Epithelial cell of esophagus (primary cell): ENCODE data around the gene FRRS1.

ENCODE experiments used
- DNase-seq: peaks from one replicate; pipeline ENCODE4 v3.0.0; 2010; ENCODE audit warnings: low read depth
- H3K4me3 ChIP-seq: 2 replicates; pipeline ENCODE4 v1.5.1; 2011; ENCODE audit warnings: mild to moderate bottlenecking, low read length, control low read depth
- TF ChIP-seq, protein P1 (sequence below): IDR thresholded peaks from 2 replicates; pipeline ENCODE4 v1.5.1; 2011; ENCODE audit warnings: low read depth, mild to moderate bottlenecking, low read length, control low read depth, inconsistent platforms; ENCODE audit not compliant: insufficient read depth; ENCODE audit errors: missing control alignments

FRRS1 gene

DNA sequence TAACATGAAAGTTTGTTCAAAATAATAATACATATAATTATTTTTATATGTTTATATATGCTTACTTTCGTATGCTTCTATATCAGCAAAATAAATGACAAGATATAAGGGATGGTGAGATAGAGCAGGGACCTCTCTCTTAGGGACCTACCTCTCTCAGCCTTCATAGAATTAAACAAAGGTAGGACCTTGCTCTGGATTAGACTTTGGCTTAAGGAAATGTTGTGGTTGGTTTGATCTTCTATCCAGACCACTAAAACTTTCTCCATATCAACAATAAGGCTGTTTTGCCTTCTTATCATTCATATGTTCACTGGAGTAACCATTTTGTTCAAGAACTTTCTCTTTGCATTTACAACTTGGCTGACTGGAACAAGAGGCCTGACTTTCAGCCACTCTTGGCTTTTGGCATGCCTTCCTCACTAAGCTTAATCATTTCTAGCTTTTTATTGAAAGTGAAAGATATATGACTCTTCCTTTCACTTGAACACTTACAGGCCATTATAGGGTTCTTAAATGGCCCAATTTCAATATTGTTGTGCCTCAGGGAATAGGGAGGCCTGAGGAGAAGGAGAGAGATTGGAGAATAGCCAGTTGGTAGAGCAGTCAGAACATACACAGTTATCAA, 14.4 kb downstream of the FRRS1 start:
- H3K4me3 ChIP-seq = no peak overlapping the region
- TF ChIP-seq, protein P1, sequence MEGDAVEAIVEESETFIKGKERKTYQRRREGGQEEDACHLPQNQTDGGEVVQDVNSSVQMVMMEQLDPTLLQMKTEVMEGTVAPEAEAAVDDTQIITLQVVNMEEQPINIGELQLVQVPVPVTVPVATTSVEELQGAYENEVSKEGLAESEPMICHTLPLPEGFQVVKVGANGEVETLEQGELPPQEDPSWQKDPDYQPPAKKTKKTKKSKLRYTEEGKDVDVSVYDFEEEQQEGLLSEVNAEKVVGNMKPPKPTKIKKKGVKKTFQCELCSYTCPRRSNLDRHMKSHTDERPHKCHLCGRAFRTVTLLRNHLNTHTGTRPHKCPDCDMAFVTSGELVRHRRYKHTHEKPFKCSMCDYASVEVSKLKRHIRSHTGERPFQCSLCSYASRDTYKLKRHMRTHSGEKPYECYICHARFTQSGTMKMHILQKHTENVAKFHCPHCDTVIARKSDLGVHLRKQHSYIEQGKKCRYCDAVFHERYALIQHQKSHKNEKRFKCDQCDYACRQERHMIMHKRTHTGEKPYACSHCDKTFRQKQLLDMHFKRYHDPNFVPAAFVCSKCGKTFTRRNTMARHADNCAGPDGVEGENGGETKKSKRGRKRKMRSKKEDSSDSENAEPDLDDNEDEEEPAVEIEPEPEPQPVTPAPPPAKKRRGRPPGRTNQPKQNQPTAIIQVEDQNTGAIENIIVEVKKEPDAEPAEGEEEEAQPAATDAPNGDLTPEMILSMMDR = no peak
- DNase-seq = no peak

- no peak for DNase-seq
- no peak overlapping the region for H3K4me3 ChIP-seq
- TF ChIP-seq, protein P1 = no peak
Observed at GRCh38 chr1:99749504-99750347, 16.7 kb downstream of the FRRS1 start.

GRCh38 chr1:99748419-99748818, 18.0 kb downstream of the FRRS1 start:
- H3K4me3 ChIP-seq = no peak overlapping the region
- peak; percentile 36 for DNase-seq
- TF ChIP-seq, protein P1 = no peak

DNA sequence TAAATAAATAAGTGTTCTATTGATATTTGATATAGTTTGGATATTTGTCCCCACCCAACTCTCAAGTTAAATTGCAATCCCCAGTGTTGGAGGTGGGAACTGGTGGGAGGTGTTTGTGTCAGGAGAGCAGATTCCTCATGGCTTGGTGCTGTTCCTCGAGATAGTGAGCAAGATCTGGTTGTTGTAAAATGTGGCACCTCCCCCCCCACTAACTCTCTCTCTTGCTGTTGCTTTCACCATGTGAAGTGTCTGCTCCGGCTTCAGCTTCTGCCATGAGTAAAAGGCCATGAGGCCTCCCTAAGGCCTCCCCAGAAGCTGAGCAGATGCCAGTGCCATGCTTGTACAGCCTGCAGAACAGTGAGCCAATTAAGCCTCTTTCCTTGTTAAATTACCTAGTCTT, 20.8 kb downstream of the FRRS1 start:
- no peak overlapping the region for H3K4me3 ChIP-seq
- TF ChIP-seq, protein P1 = no peak
- no peak for DNase-seq

- no peak for DNase-seq
- H3K4me3 ChIP-seq = no peak overlapping the region
- TF ChIP-seq, protein P1 = no peak
Observed at GRCh38 chr1:99745061-99745460, 21.4 kb downstream of the FRRS1 start.

DNA sequence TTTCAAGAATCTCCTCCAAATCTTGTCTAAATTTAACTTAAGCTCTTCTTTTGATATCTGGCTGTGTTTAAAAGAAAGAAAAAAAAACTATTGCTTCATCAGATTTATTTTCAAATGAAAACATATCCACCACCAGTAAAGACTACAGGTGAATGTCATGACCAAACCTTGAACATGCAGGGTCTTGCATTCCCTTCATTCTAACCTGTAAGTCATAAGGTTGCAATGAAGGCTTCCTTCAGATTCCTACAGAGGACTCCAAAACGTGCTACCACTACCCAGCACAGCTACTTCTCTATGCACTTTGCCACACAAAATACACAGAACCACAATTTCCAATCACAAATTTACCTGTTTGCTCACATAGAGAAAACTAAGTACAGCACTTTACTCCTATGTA, 26.3 kb downstream of the FRRS1 start:
- DNase-seq = peak; percentile 54
- TF ChIP-seq, protein P1 = no peak
- no peak overlapping the region for H3K4me3 ChIP-seq
